Activated naive CD8-positive, alpha-beta T cell treated with anti-CD3 and anti-CD28 coated beads for 36 hours (primary cell): ENCODE data around the gene LY9. TPM values are rescaled to one million over a fixed set of nuclear protein-coding genes. Genes with fewer than 3 reads are reported as not detected.
A peak's percentile ranks its signal among the peaks of the same experiment; 100 is the strongest.

ENCODE experiments used
- DNase-seq: peaks from one replicate; pipeline ENCODE4 v3.0.0; 2021
- H3K27ac Mint-ChIP-seq: one replicate; pipeline ENCODE4 v1.8.0; 2022; ENCODE audit warnings: mild to moderate bottlenecking, moderate library complexity, mixed read lengths
- H3K27me3 Mint-ChIP-seq: one replicate; pipeline ENCODE4 v1.8.0; 2022; ENCODE audit warnings: mild to moderate bottlenecking, mixed read lengths
- H3K36me3 Mint-ChIP-seq: one replicate; pipeline ENCODE4 v1.8.0; 2021; ENCODE audit warnings: mild to moderate bottlenecking, mixed read lengths
- H3K4me1 Mint-ChIP-seq: one replicate; pipeline ENCODE4 v1.8.0; 2021; ENCODE audit warnings: mixed read lengths
- H3K4me3 Mint-ChIP-seq: one replicate; pipeline ENCODE4 v1.8.0; 2022; ENCODE audit warnings: mild to moderate bottlenecking, moderate library complexity, mixed read lengths
- H3K9me3 Mint-ChIP-seq: one replicate; pipeline ENCODE4 v1.8.0; 2022; ENCODE audit warnings: mixed read lengths
- total RNA-seq, 2 experiments: library from RNA; stranded (reverse); gene quantifications; one replicate each; pipeline ENCODE4 v1.2.3, GENCODE V29; 2021

Gene LY9
- total RNA-seq, 2 experiments from 2014 or later = 28.3 to 29.0 TPM

GRCh38 chr1:160806784-160807183 lies 10.8 kb downstream of the LY9 start:
- H3K4me3 Mint-ChIP-seq = peak overlapping the region; percentile 46
- peaks cover 69% of the 10 kb centered on the region for H3K4me1 Mint-ChIP-seq
- H3K27ac Mint-ChIP-seq = peak overlapping the region; percentile 90

GRCh38 chr1:160807247-160807646 lies 11.3 kb downstream of the LY9 start:
- no peak overlapping the region for H3K4me3 Mint-ChIP-seq
- peaks cover 30% of the 10 kb centered on the region for H3K9me3 Mint-ChIP-seq
- no peaks in the 10 kb centered on the region for H3K27me3 Mint-ChIP-seq
- no peak for DNase-seq
- H3K27ac Mint-ChIP-seq = peak overlapping the region; percentile 54
- H3K4me1 Mint-ChIP-seq = peaks cover 73% of the 10 kb centered on the region
- H3K36me3 Mint-ChIP-seq = peaks cover 77% of the 10 kb centered on the region

More at GRCh38 chr1:160806784-160807183, 10.8 kb downstream of the LY9 start:
- H3K27me3 Mint-ChIP-seq = no peaks in the 10 kb centered on the region
- DNase-seq = no peak
- peaks cover 73% of the 10 kb centered on the region for H3K36me3 Mint-ChIP-seq
- H3K9me3 Mint-ChIP-seq = peaks cover 30% of the 10 kb centered on the region

DNA sequence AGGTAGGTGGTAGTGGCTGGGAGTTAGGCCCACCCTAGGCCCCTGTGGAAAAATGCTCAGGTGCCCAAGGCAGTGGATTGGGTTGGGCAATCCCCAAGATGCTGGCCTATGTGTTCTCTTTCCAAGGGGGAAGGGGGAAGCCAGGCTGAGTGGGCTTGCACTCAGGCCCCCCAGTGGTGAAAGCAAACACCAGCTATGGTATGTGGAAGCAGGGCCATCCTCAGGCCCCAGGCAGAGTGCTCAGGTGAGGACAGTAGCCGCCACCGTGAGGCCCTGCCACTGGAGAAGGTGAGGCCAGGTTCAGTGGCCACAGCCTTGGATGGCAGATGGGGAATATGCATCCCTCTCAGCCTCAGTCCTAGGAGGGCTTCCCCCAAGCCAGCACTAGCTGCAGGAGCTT lies 11.8 kb downstream of the LY9 start:
- no peaks in the 10 kb centered on the region for H3K27me3 Mint-ChIP-seq
- H3K36me3 Mint-ChIP-seq = peaks cover 75% of the 10 kb centered on the region
- H3K9me3 Mint-ChIP-seq = peaks cover 28% of the 10 kb centered on the region
- peaks cover 73% of the 10 kb centered on the region for H3K4me1 Mint-ChIP-seq
- H3K27ac Mint-ChIP-seq = peak overlapping the region; percentile 54
- no peak overlapping the region for H3K4me3 Mint-ChIP-seq
- DNase-seq = no peak

- peaks cover 28% of the 10 kb centered on the region for H3K9me3 Mint-ChIP-seq
- no peak for DNase-seq
- peak overlapping the region; percentile 52 for H3K27ac Mint-ChIP-seq
- H3K4me3 Mint-ChIP-seq = no peak overlapping the region
- H3K4me1 Mint-ChIP-seq = peaks cover 75% of the 10 kb centered on the region
- H3K27me3 Mint-ChIP-seq = no peaks in the 10 kb centered on the region
- peaks cover 75% of the 10 kb centered on the region for H3K36me3 Mint-ChIP-seq
Observed at GRCh38 chr1:160808289-160808688, 12.3 kb downstream of the LY9 start.

DNA sequence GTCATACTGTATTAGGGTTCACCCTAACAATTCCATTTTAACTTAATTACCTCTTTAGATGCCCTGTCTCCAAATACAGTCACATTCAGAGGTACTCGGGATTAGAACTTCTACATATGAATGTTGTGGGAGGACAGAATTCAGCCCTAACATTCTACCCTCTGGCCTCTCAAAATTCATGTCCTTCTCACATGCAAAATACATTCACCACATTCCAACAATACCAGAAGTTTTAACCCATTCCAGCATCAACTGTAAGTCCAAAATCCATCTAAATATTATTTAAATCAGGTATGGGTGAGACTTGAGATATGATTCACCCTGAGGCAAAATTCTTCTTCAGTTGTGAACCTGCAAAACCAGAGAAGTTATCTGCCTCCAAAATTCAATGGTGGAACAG lies 14.5 kb downstream of the LY9 start:
- Mint-ChIP-seq H3K36me3 (peaks cover 56% of the 10 kb centered on the region), H3K4me1 (peaks cover 62% of the 10 kb centered on the region), H3K27ac (no peak overlapping the region), H3K4me3 (no peak overlapping the region), H3K27me3 (no peaks in the 10 kb centered on the region), H3K9me3 (peaks cover 15% of the 10 kb centered on the region)
- no peak for DNase-seq

DNA sequence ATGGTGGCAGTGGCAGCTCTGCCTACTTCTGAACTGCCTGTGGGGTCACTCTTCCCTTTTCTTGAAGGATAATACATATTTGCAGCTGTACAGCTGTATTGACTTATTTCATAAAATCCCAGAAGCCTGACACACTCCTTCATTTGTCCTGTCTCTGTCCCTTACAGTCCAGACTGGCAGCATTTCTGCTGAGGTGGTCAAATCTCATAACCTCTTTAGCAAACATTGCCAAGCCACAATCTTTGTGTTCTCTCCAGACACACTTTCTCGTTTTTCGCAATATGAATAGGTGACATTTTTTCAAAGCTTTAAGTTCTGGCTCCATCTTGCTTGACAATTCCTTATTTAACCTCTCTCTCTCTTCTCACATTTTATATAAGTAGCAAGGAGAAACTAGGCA lies 15.2 kb downstream of the LY9 start:
- Mint-ChIP-seq H3K4me1 (peaks cover 56% of the 10 kb centered on the region), H3K27ac (peak overlapping the region; percentile 30), H3K27me3 (no peaks in the 10 kb centered on the region)

GRCh38 chr1:160813215-160813614 lies 17.2 kb downstream of the LY9 start:
- DNase-seq = no peak
- H3K4me1 Mint-ChIP-seq = peaks cover 42% of the 10 kb centered on the region
- peak overlapping the region; percentile 45 for H3K27ac Mint-ChIP-seq
- H3K9me3 Mint-ChIP-seq = no peaks in the 10 kb centered on the region
- H3K4me3 Mint-ChIP-seq = no peak overlapping the region
- H3K27me3 Mint-ChIP-seq = no peaks in the 10 kb centered on the region
- peaks cover 33% of the 10 kb centered on the region for H3K36me3 Mint-ChIP-seq

More for the DNA sequence above, 15.2 kb downstream of the LY9 start:
- H3K9me3 Mint-ChIP-seq = peaks cover 10% of the 10 kb centered on the region
- H3K36me3 Mint-ChIP-seq = peaks cover 49% of the 10 kb centered on the region
- DNase-seq = no peak
- no peak overlapping the region for H3K4me3 Mint-ChIP-seq

- H3K27me3 Mint-ChIP-seq = no peaks in the 10 kb centered on the region
- H3K4me1 Mint-ChIP-seq = peaks cover 41% of the 10 kb centered on the region
- no peak for DNase-seq
- no peaks in the 10 kb centered on the region for H3K9me3 Mint-ChIP-seq
- H3K27ac Mint-ChIP-seq = no peak overlapping the region
- H3K4me3 Mint-ChIP-seq = no peak overlapping the region
- peaks cover 32% of the 10 kb centered on the region for H3K36me3 Mint-ChIP-seq
Observed at GRCh38 chr1:160814316-160814715, 18.3 kb downstream of the LY9 start.

- no peak for DNase-seq
- Mint-ChIP-seq H3K9me3 (no peaks in the 10 kb centered on the region), H3K27ac (peak overlapping the region; percentile 52), H3K4me3 (no peak overlapping the region), H3K36me3 (peaks cover 30% of the 10 kb centered on the region), H3K4me1 (peaks cover 38% of the 10 kb centered on the region), H3K27me3 (no peaks in the 10 kb centered on the region)
Observed at GRCh38 chr1:160814856-160815255, 18.9 kb downstream of the LY9 start.

DNA sequence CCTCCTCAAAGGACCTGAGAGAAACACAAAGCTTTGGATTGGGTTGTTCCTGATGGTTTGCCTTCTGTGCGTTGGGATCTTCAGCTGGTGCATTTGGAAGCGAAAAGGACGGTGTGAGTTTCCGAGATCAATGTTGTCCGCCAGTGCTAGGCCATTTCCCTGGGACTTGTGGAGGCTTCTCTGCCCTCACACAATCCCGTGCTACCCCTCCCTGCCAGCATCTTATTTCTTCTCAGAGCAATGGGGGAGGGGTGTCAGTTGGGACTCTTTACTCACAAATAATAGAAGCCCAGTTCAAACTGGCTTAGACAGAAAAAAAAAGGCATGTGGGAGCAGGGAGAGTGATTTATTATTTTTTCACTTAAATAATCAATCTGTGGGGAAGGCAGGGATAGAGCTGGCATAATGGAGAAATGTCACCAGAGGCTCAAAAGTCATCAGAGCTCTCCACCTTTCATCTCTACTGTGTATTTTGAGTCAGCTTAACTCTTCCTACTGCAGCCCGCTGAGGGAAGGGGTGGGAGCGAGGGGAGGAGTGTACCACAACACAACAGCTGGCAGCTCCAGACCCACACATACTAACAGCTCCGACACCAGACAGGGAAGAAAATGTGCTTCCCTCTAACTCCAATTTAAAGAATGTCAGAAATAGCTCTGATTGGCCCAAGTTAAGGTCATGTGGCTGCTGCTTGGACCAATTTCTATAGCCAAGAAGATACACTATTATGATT lies 22.4 kb downstream of the LY9 start:
- no peak overlapping the region for H3K4me3 Mint-ChIP-seq
- DNase-seq = no peak
- H3K4me1 Mint-ChIP-seq = peaks cover 12% of the 10 kb centered on the region
- H3K9me3 Mint-ChIP-seq = no peaks in the 10 kb centered on the region
- H3K27ac Mint-ChIP-seq = no peak overlapping the region
- H3K36me3 Mint-ChIP-seq = peaks cover 18% of the 10 kb centered on the region
- no peaks in the 10 kb centered on the region for H3K27me3 Mint-ChIP-seq

GRCh38 chr1:160819186-160819585 lies 23.2 kb downstream of the LY9 start:
- no peaks in the 10 kb centered on the region for H3K27me3 Mint-ChIP-seq
- H3K36me3 Mint-ChIP-seq = peaks cover 18% of the 10 kb centered on the region
- H3K9me3 Mint-ChIP-seq = no peaks in the 10 kb centered on the region
- peaks cover 9% of the 10 kb centered on the region for H3K4me1 Mint-ChIP-seq
- DNase-seq = no peak
- no peak overlapping the region for H3K27ac Mint-ChIP-seq
- no peak overlapping the region for H3K4me3 Mint-ChIP-seq

DNA sequence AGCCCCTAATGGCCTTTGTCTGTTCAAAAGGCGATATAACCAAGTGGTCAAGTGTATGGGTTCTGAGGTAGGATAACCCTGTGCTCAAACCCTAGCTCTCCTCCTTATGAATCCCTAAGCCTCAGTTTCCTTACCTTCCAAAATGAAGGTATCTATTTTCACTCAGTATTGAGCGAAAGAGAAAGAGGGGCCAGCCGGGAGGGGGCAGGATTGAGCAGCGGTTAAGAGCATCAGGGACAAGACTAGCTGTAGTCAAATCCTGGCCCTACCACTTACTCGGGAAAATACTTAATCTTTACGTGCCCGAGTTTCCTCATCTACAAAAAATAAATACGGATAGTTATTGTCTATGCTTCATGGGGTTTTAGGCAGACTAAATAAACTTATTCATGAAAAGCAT lies 25.7 kb downstream of the LY9 start:
- Mint-ChIP-seq H3K36me3 (peaks cover 21% of the 10 kb centered on the region), H3K9me3 (no peaks in the 10 kb centered on the region), H3K4me1 (peaks cover 9% of the 10 kb centered on the region), H3K27ac (peak overlapping the region; percentile 39), H3K27me3 (no peaks in the 10 kb centered on the region), H3K4me3 (no peak overlapping the region)
- no peak for DNase-seq

GRCh38 chr1:160823296-160823695 lies 27.3 kb downstream of the LY9 start:
- H3K36me3 Mint-ChIP-seq = peaks cover 18% of the 10 kb centered on the region
- no peak for DNase-seq
- H3K9me3 Mint-ChIP-seq = no peaks in the 10 kb centered on the region
- H3K27ac Mint-ChIP-seq = no peak overlapping the region
- H3K27me3 Mint-ChIP-seq = no peaks in the 10 kb centered on the region
- peaks cover 6% of the 10 kb centered on the region for H3K4me1 Mint-ChIP-seq
- no peak overlapping the region for H3K4me3 Mint-ChIP-seq

GRCh38 chr1:160826546-160826945 lies 30.6 kb downstream of the LY9 start:
- Mint-ChIP-seq H3K27ac (no peak overlapping the region), H3K36me3 (peaks cover 10% of the 10 kb centered on the region), H3K27me3 (no peaks in the 10 kb centered on the region), H3K4me3 (no peak overlapping the region), H3K4me1 (peaks cover 6% of the 10 kb centered on the region), H3K9me3 (no peaks in the 10 kb centered on the region)
- DNase-seq = no peak

GRCh38 chr1:160827418-160827817 lies 31.4 kb downstream of the LY9 start:
- Mint-ChIP-seq H3K27ac (peak overlapping the region; percentile 21), H3K27me3 (no peaks in the 10 kb centered on the region), H3K9me3 (no peaks in the 10 kb centered on the region), H3K4me1 (peaks cover 6% of the 10 kb centered on the region), H3K36me3 (peaks cover 6% of the 10 kb centered on the region), H3K4me3 (no peak overlapping the region)
- DNase-seq = no peak

- Mint-ChIP-seq H3K9me3 (no peaks in the 10 kb centered on the region), H3K4me3 (no peak overlapping the region), H3K4me1 (peaks cover 23% of the 10 kb centered on the region), H3K27me3 (no peaks in the 10 kb centered on the region), H3K36me3 (peaks cover 4% of the 10 kb centered on the region), H3K27ac (peak overlapping the region; percentile 30)
- DNase-seq = no peak
Observed at GRCh38 chr1:160829766-160830165, 33.8 kb downstream of the LY9 start.
